Breast epithelium (tissue), 4 donors: ENCODE data around the gene UBE2U. TPM values are rescaled to one million over a fixed set of nuclear protein-coding genes. Genes with fewer than 3 reads are reported as not detected.

Experiments used
- DNase-seq, 2 donors: peaks; one replicate each; pipeline ENCODE4 v3.0.0-alpha.2; 2019; ENCODE audit warnings: low spot score in 2 of 2
- H3K27ac ChIP-seq, 2 donors: fragments of 200-600 bp; sonication (generic) in 1 of 2; one replicate each; pipeline ENCODE4 v1.5.1; 2016 to 2019; ENCODE audit warnings: mild to moderate bottlenecking in 1 of 2
- H3K27me3 ChIP-seq, 2 donors: fragments of 200-600 bp; sonication (generic) in 1 of 2; one replicate each; pipeline versions ENCODE4 v1.5.1 to v1.6.0; 2017 to 2019; ENCODE audit warnings: control low read depth in 1 of 2, mild to moderate bottlenecking in 1 of 2
- H3K36me3 ChIP-seq: fragments of 200-600 bp; one replicate; pipeline ENCODE4 v1.5.1; 2019
- H3K4me1 ChIP-seq, 2 donors: fragments of 200-600 bp; sonication (generic); one replicate each; pipeline ENCODE4 v1.5.1; 2016 to 2019; ENCODE audit warnings: control low read depth in 1 of 2
- H3K4me3 ChIP-seq, 3 donors: fragments of 200-600 bp; sonication (generic); 1 replicate in 2 of 3; 2 replicates in 1 of 3; pipeline ENCODE4 v1.5.1; 2016 to 2019; ENCODE audit warnings: mild to moderate bottlenecking in 3 of 3, moderate library complexity in 2 of 3
- H3K9me3 ChIP-seq, 2 donors: fragments of 200-600 bp; sonication (generic) in 1 of 2; one replicate each; pipeline ENCODE4 v1.5.1; 2016 to 2019; ENCODE audit warnings: control low read depth in 1 of 2
- CTCF ChIP-seq, 3 donors: fragments of 450-650 bp; IDR thresholded peaks; one replicate each; pipeline ENCODE4 v1.5.1; 2016 to 2017; ENCODE audit warnings: antibody characterized with exemption in 3 of 3, mild to moderate bottlenecking in 3 of 3, moderate library complexity in 3 of 3
- POLR2A ChIP-seq: fragments of 450-650 bp; IDR thresholded peaks from one replicate; pipeline ENCODE4 v1.6.1; 2016; ENCODE audit warnings: antibody characterized with exemption, mild to moderate bottlenecking, moderate library complexity
- POLR2AphosphoS5 ChIP-seq, 3 donors: sonication (generic); formaldehyde crosslinking; IDR thresholded peaks; one replicate each; pipeline ENCODE4 v1.6.1; 2017; ENCODE audit warnings: antibody characterized with exemption in 3 of 3
- intact Hi-C: fragments of 100-400 bp; cut with DNase I; formaldehyde crosslinking; loops from one replicate; pipeline ENCODE4 v1.15.1; 2023; ENCODE audit warnings: low total_unique reads
- total RNA-seq, 3 donors: library from RNA; depleted of rRNA; stranded (reverse); fragments of >200 nt; gene quantifications; one replicate each; pipeline ENCODE4 v1.1.0, GENCODE V29; 2016

UBE2U gene
- total RNA-seq, 3 donors from 2014 or later = not detected

GRCh38 chr1:64287071-64287470 is 83.6 kb downstream of the UBE2U start:
- H3K27ac ChIP-seq = no peak overlapping the region
- intact Hi-C loops = no loop called here
- H3K4me3 ChIP-seq = no peak overlapping the region
- no peaks in the 10 kb centered on the region for H3K36me3 ChIP-seq
- peaks cover 0 to 4% of the 10 kb centered on the region in 2 donors for H3K4me1 ChIP-seq
- no peaks in the 10 kb centered on the region for H3K9me3 ChIP-seq
- TF ChIP-seq POLR2A (no peak), CTCF (IDR thresholded peaks at IDR 0.05) (no peak), POLR2AphosphoS5 (IDR thresholded peaks at IDR 0.05) (no peak)
- no peak for DNase-seq
- H3K27me3 ChIP-seq = no peaks in the 10 kb centered on the region

- Histone ChIP-seq H3K4me1 (no peaks in the 10 kb centered on the region), H3K27ac (no peak overlapping the region), H3K9me3 (no peaks in the 10 kb centered on the region), H3K27me3 (no peaks in the 10 kb centered on the region), H3K4me3 (no peak overlapping the region), H3K36me3 (no peaks in the 10 kb centered on the region)
- intact Hi-C loops = no loop called here
- DNase-seq = no peak
- TF ChIP-seq CTCF (IDR thresholded peaks at IDR 0.05) = no peak
- TF ChIP-seq POLR2A = no peak
- TF ChIP-seq POLR2AphosphoS5 (IDR thresholded peaks at IDR 0.05) = no peak
These were observed 87.0 kb downstream of the UBE2U start for GRCh38 chr1:64290420-64290819.

GRCh38 chr1:64291931-64292330 is 88.5 kb downstream of the UBE2U start:
- Histone ChIP-seq H3K36me3 (no peaks in the 10 kb centered on the region), H3K27me3 (no peaks in the 10 kb centered on the region), H3K27ac (no peak overlapping the region), H3K9me3 (no peaks in the 10 kb centered on the region), H3K4me1 (no peaks in the 10 kb centered on the region), H3K4me3 (no peak overlapping the region)
- intact Hi-C loops = no loop called here
- TF ChIP-seq CTCF (IDR thresholded peaks at IDR 0.05) (no peak), POLR2AphosphoS5 (IDR thresholded peaks at IDR 0.05) (no peak), POLR2A (no peak)
- no peak for DNase-seq

- no peak overlapping the region for H3K27ac ChIP-seq
- no peaks in the 10 kb centered on the region for H3K9me3 ChIP-seq
- intact Hi-C loops = no loop called here
- TF ChIP-seq POLR2AphosphoS5 (IDR thresholded peaks at IDR 0.05) = no peak
- TF ChIP-seq CTCF (IDR thresholded peaks at IDR 0.05) = no peak
- H3K27me3 ChIP-seq = no peaks in the 10 kb centered on the region
- H3K36me3 ChIP-seq = no peaks in the 10 kb centered on the region
- no peaks in the 10 kb centered on the region for H3K4me1 ChIP-seq
- DNase-seq = no peak
- no peak overlapping the region for H3K4me3 ChIP-seq
These were observed 89.0 kb downstream of the UBE2U start for GRCh38 chr1:64292399-64292798.

GRCh38 chr1:64293820-64294219 is 90.4 kb downstream of the UBE2U start:
- Histone ChIP-seq H3K36me3 (no peaks in the 10 kb centered on the region), H3K4me3 (no peak overlapping the region), H3K4me1 (no peaks in the 10 kb centered on the region), H3K27ac (no peak overlapping the region), H3K9me3 (no peaks in the 10 kb centered on the region), H3K27me3 (no peaks in the 10 kb centered on the region)
- TF ChIP-seq POLR2AphosphoS5 (IDR thresholded peaks at IDR 0.05) = no peak
- no peak for TF ChIP-seq CTCF (IDR thresholded peaks at IDR 0.05)
- TF ChIP-seq POLR2A = no peak
- DNase-seq = no peak
- intact Hi-C loops = no loop called here
